KOPT-K1 (cell line): ENCODE measurements around the gene MYEF2.

Experiments
- H3K27ac ChIP-seq: fragments of 200-600 bp; sonication (generic); 2 replicates; pipeline ENCODE4 v1.5.1; 2016; ENCODE audit warnings: antibody characterized with exemption, mild to moderate bottlenecking, low read depth, low read length; ENCODE audit not compliant: poor library complexity, severe bottlenecking
- H3K36me3 ChIP-seq: fragments of 200-600 bp; sonication (generic); 2 replicates; pipeline ENCODE4 v1.5.1; 2017; ENCODE audit warnings: antibody characterized with exemption, mild to moderate bottlenecking, low read length, moderate library complexity; ENCODE audit not compliant: insufficient read depth
- H3K9me3 ChIP-seq: fragments of 200-600 bp; sonication (generic); 2 replicates; pipeline ENCODE4 v1.5.1; 2017; ENCODE audit warnings: antibody characterized with exemption, low read length, mild to moderate bottlenecking; ENCODE audit not compliant: insufficient read depth, poor library complexity, severe bottlenecking

Gene MYEF2

DNA sequence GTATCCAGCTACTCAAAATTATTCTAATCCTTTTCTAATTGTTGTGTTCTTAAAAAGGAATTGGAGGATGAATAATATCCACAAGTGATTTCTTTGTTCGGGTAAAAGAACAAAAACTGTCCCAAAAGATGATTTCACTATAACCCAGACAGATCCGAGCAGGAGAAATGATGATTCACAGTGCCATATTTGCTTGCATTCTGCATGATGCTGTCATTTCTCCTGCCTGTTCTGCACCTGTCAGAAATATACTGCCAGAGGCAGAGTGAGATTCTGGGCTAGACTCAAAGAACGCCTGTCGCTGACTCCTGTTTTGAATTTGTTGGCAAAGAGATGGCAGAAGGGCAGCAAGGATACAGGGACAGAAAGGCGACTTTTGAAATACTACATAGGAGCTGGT lies 92.0 kb downstream of the MYEF2 start:
- no peaks in the 10 kb centered on the region for H3K9me3 ChIP-seq
- no peaks in the 10 kb centered on the region for H3K36me3 ChIP-seq
- H3K27ac ChIP-seq: no peak overlapping the region

DNA sequence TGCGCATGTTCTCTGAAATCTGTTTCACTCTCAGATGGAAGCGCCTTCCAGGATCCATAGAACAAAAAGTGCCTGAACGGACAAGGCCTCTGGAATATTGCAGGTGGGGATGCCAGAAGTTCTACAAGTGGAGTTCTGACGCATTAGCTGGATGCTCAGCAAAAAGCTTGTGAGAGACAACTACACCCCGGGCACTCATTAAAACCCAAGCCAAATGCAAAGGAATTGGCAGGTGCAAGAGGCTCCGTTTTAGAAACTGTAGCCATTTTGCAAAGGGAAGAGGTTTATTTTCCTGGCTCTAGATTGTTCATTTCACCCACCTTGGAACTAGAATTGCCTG lies 92.5 kb downstream of the MYEF2 start:
- Histone ChIP-seq H3K27ac (no peak overlapping the region), H3K36me3 (no peaks in the 10 kb centered on the region), H3K9me3 (no peaks in the 10 kb centered on the region)

DNA sequence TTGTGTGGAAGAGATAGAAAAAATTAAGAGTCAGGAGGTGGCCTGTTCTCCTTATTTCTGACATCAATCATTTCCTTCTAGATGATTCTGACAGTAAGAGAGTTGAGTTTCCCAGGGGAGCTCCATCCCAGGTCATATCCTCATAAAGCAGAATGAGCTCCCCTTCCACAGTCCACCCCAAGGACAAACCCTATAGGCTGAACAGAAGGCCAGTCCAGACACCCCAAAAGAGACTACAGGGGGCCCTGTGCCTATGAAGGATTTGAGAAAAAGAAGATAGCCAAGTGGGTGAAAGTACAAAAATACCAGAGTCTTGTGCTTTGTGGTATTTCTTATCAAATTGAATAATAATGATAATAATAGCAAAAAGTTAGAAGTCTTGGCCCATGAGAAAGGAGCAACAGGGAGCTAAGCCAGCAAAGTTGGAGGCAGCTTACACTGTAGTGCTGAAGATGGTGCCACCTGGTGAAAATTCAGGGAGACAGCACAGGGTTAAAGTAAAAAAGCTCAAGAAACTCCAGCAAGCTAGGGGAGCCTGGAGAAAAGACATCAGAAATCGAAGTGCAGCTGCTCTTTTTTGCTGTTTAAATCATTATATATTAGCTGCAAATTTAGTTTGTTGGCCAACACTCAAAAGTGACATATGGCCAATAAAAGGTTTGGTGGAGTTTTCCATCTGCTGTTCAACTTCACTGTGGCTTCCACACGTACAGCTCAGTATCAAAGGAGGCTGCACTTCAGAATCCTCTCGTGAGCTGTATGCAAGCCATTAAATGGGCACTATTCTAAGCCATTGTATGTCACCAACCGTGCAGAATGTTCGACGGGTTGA lies 93.1 kb downstream of the MYEF2 start:
- no peak overlapping the region for H3K27ac ChIP-seq
- no peaks in the 10 kb centered on the region for H3K9me3 ChIP-seq
- H3K36me3 ChIP-seq: no peaks in the 10 kb centered on the region
